Measurements from ENCODE around the gene ABHD1. TPM values are rescaled to one million over a fixed set of nuclear protein-coding genes. Genes with fewer than 3 reads are reported as not detected.
"Not testable (repeated sequence)": the region's sequence is repeated elsewhere in the genome, so short reads cannot be mapped to it uniquely, and the experiment has no call there.

Gene ABHD1
- total RNA-seq, 1 donor from 2014 or later: not detected

GRCh38 chr2:27109083-27109482 lies 14.5 kb upstream of the ABHD1 start:
- DNase-seq (ENCODE audit: low read depth in 2 of 2): no peak

- not testable (repeated sequence) for DNase-seq (ENCODE audit: low read depth in 2 of 2)
These were observed 12.8 kb upstream of the ABHD1 start for GRCh38 chr2:27110603-27111352.

GRCh38 chr2:27111392-27112078 lies 12.1 kb upstream of the ABHD1 start:
- DNase-seq (ENCODE audit: low read depth in 2 of 2): not testable (repeated sequence)

GRCh38 chr2:27115519-27115918 lies 8.1 kb upstream of the ABHD1 start:
- no peak for DNase-seq (ENCODE audit: low read depth in 2 of 2)

- DNase-seq (ENCODE audit: low read depth in 2 of 2): no peak
These were observed 5.6 kb upstream of the ABHD1 start for GRCh38 chr2:27117995-27118524.

- DNase-seq (ENCODE audit: low read depth in 2 of 2): peak in 1 of 2 donors; percentile 42
These were observed 4.9 kb upstream of the ABHD1 start, which contains the start of gene CGREF1 for GRCh38 chr2:27118525-27119329. Gene CGREF1 (minus strand): TSS chr2:27119128. CDS start chr2:27104366, 14,762 bp downstream.

- DNase-seq (ENCODE audit: low read depth in 2 of 2): not testable (repeated sequence)
These were observed 4.3 kb upstream of the ABHD1 start for GRCh38 chr2:27119330-27119670.

DNA sequence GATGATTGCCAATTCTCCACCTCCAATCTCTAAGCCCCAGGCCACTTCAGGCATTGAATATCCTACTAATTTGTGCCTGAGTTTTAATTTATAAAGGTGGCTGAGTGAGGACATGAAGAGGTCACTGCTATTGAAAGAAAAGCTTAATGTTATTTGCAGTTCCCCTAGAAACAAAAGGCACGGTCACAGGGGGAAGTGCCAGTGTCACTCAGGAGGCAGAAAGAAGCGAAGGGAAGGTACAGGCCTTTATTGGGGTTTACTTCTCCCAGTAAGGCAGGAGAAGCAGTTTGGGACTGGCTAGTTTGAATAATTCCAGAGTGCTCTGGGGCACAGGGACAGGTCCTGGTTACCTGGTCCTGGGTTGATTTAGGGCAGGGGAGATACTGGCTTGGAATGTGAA lies 1.7 kb upstream of the ABHD1 start:
- DNase-seq (ENCODE audit: low read depth in 2 of 2): no peak

- DNase-seq (ENCODE audit: low read depth in 2 of 2): no peak
These were observed 824 bp upstream of the ABHD1 start for GRCh38 chr2:27122791-27123190.

DNA sequence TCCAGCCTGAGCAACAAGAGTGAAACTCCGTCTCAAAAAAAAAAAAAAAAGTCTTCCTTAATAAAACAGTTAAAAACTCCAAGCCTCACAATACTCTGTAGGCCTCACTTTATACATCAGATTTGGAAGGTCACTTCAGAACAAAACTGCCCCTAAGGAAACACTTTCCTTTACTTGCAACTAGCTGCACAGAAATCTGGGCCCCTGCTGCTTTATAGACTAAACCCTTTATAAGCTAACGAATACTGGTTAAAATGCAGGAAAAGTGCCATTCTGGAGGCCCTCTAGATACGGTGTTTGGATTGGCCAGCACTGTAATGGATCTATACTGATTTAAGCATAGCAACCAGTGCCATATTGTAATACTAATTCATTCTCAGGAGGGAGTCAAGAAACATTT lies 1.5 kb downstream of the ABHD1 start:
- DNase-seq (ENCODE audit: low read depth in 2 of 2): no peak

DNA sequence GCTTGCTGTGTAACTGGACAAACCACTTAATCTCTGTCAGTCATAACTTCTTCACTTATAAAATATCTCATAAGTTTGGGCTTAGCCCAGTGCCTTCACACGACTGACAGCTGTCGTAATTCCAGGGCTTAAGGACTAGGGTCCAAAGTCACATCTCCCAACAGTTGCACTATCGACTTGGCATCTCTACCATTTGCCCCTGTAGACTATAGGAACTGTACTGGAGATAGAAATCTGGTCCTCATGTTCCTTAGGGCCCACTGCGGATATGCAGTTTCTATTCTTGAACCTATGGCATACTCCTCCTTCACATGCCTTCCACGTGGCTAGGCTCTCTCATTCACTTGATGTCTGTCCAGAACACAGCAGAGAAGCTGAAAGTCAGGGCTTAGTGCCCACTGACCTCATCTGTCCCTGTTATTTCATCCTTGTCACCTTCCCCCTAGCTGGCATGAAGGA lies 2.7 kb downstream of the ABHD1 start:
- no peak for DNase-seq (ENCODE audit: low read depth in 2 of 2)

DNA sequence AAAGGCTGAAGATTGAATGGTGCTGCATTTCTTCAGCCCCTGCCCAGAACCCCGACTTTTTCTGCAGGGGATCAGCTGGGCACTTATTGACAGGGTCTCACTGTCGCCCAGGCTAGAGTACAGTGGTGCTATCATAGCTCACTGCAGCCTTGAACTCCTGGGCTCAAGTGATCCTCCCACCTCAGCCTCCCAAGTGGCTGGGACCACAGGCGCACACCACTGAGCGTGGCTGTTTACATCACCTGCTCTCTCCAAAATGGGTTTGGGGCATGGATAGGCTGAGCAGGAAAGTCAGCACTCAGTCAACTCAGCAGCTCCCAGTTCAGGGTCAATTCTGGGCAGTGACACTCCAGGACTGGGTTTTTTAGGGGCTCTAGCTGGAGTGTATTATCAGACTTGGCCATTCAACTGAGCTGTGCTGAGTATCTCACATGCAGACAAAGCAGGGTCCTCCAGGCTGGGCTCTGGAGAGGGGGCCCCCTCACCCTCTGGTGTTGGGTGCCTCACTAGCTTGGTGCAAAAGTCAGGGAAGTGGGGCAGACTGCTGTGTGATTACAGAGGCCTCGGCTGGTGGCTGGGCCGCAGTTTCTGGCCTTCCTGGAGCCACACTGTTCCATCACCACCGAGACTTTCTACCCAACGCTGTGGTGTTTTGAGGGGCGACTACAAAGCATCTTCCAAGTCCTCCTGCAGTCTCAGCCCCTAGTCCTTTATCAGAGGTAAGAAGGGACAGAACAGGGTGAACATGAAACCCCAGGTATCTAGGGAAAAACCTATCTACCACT lies 4.5 kb downstream of the ABHD1 start:
- no peak for DNase-seq (ENCODE audit: low read depth in 2 of 2)

DNA sequence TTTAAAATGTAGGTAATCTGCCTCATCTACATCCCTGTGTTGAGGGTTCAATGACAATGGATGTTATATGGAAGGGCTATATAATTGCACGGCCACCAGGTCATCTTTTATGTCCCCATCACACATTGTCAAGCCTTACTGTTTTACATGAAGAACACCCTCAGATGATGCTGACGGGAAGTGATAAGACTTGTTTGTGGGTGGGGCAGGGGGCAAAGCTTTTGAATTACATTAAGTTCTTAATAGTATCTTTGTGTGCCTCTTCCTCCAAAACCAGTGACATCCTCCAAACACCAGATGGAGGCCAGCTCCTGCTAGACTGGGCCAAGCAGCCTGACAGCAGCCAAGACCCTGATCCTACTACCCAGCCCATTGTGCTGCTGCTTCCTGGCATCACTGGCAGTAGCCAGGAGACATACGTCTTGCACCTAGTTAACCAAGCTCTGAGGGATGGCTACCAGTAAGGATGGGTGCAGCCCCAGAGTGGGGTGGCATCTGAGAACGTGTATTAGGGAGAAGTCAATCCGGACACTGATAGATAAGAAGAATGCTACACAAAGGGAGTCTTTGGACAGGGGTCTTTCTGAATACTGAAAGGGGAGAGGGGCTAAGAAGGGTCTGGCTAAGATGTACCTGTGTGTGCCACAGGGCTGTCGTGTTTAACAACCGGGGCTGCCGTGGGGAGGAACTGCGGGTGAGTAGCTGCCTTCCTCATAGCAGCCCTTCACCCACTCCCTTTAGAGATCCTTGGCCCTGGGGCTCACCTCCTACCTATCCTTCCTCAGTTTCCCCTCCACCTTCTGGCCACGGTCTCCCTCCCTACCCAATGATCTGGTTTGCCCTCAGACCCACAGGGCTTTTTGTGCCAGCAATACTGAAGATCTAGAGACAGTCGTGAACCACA lies 5.3 kb downstream of the ABHD1 start:
- DNase-seq (ENCODE audit: low read depth in 2 of 2): no peak

GRCh38 chr2:27130396-27130795 lies 6.8 kb downstream of the ABHD1 start:
- DNase-seq (ENCODE audit: low read depth in 2 of 2): no peak

- DNase-seq (ENCODE audit: low read depth in 2 of 2): no peak
These were observed 7.8 kb downstream of the ABHD1 start for GRCh38 chr2:27131429-27131828.

GRCh38 chr2:27133195-27133875 lies 9.7 kb downstream of the ABHD1 start:
- peak in 1 of 2 donors; percentile 10 for DNase-seq (ENCODE audit: low read depth in 2 of 2)

DNA sequence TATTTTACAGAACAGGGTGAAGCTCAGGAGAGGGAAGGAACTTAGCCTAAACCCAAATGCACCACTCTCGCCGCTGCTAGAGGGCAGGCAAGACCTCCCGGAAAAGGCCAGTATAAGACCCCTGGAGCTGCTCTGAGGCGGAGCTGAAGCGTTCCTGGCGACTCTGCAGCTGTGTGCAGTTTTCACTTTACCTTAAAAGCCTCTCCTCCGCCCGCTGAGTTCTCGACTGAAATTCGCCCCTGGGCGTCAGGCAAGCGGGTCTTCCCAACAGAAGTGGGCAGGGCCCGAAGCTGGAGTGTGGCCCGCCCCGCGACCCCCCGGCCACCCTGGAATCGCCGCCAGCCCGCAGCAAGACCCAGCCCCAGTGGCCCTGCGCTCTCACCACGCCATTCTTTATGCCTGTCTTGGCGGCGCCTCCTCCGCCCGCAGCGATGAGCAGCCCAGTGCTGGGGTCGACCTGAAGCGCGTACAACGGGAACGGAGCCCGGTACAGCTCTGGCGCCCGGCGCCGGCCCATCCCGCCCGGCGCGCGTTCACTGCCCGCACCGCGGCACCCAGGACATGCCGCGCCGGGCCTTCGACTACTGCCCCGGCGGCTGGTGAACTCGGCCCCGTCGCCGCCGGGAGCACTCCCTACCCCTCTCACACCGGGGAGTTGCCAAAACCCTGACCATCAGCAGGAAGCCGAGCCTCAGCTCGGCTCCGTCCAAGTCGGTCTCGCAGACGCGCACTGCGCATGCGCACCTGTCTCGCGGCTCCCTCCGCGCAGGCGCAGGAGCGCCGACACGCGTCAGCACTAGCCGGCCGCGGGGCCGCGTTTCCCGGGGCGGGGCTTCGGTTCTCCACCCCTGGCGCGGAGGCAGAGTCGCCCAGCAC lies 10.5 kb downstream of the ABHD1 start, which contains the start of gene PREB:
Gene PREB, minus strand, starts transcription at position 732 of the 876 bp plus-strand sequence. Its CDS starts 215 bp downstream, at position 517.
- DNase-seq (ENCODE audit: low read depth in 2 of 2): peak; percentile 94 to 97

DNA sequence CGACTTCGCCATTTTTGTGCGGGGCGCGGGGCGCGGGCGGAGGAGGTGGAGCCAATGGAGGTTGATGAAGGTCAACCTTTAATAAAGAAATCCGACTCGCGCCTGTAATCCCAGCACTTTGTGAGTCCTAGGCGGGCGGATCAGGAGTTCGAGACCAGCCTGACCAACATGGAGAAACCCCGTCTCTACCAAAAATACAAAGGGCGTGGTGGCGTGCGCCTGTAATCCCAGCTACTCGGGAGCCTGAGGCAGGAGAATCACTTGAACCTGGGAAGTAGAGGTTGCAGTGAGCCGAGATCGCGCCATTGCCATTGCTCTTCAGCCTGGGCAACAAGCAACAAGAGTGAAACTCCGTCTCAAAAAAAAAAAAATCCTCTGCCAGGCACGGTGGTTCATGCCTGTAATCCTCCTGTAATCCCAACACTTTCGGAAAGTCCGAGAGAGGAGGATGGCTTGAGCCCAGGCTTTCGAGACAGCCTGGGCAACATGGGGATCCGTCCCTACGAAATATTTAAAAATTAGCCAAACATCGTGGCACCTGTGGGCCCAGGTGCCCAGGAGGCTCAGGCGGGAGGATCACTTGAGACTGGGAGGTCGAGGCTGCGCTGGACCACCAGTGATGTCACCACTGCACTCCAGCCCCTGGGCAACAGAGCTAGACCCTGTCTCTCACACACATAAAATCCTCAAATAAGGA lies 11.3 kb downstream of the ABHD1 start:
- no peak for DNase-seq (ENCODE audit: low read depth in 2 of 2)
